ENCODE measurements around the gene MAP2K6. TPM values are rescaled to one million over a fixed set of nuclear protein-coding genes. Genes with fewer than 3 reads are reported as not detected.

MAP2K6 gene
- total RNA-seq, 1 experiment from 2014 or later = 43.0 TPM

DNA sequence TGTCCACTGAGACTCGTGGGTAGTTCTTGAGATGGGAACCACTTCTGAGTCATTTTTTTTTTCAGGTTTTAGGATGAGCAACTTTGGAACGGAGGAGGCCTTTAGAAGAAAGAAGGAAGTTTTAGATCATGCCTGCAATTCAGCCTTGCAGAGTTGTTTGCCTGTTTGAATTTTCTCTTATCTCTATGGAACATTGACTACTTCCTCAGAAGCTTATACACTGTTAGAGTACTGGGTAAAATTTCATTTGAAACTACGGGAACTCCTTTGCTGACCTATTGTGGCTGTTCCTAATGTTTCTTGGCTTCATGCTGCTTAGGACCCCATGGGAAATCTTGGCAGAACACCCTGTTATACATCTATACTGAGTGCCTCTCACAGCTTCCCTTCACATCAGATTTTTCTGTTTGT lies 70.8 kb downstream of the MAP2K6 start:
- H3K27ac Mint-ChIP-seq = no peak overlapping the region
- CTCF ChIA-PET = no interaction called here
- POLR2A ChIA-PET = no interaction called here
- no peaks in the 10 kb centered on the region for H3K36me3 Mint-ChIP-seq
- H3K9me3 Mint-ChIP-seq = no peaks in the 10 kb centered on the region
- H3K27me3 Mint-ChIP-seq (ENCODE audit: low read depth) = no peaks in the 10 kb centered on the region
- ATAC-seq (no peak), DNase-seq (ENCODE audit: low spot score) (no peak)
- no peak for TF ChIP-seq ZNF317 (CRISPR knock-in tag; IDR thresholded peaks at IDR 0.05; ENCODE audit: borderline replicate concordance, low read depth)
- TF ChIP-seq, protein P1, sequence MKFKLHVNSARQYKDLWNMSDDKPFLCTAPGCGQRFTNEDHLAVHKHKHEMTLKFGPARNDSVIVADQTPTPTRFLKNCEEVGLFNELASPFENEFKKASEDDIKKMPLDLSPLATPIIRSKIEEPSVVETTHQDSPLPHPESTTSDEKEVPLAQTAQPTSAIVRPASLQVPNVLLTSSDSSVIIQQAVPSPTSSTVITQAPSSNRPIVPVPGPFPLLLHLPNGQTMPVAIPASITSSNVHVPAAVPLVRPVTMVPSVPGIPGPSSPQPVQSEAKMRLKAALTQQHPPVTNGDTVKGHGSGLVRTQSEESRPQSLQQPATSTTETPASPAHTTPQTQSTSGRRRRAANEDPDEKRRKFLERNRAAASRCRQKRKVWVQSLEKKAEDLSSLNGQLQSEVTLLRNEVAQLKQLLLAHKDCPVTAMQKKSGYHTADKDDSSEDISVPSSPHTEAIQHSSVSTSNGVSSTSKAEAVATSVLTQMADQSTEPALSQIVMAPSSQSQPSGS (CRISPR knock-in tag; IDR thresholded peaks at IDR 0.05; ENCODE audit: borderline replicate concordance, low read depth) = no peak
- TF ChIP-seq SMAD4 (CRISPR knock-in tag; IDR thresholded peaks at IDR 0.05) = no peak
- TF ChIP-seq, protein P2, sequence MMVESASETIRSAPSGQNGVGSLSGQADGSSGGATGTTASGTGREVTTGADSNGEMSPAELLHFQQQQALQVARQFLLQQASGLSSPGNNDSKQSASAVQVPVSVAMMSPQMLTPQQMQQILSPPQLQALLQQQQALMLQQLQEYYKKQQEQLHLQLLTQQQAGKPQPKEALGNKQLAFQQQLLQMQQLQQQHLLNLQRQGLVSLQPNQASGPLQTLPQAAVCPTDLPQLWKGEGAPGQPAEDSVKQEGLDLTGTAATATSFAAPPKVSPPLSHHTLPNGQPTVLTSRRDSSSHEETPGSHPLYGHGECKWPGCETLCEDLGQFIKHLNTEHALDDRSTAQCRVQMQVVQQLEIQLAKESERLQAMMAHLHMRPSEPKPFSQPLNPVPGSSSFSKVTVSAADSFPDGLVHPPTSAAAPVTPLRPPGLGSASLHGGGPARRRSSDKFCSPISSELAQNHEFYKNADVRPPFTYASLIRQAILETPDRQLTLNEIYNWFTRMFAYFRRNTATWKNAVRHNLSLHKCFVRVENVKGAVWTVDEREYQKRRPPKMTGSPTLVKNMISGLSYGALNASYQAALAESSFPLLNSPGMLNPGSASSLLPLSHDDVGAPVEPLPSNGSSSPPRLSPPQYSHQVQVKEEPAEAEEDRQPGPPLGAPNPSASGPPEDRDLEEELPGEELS (CRISPR knock-in tag; IDR thresholded peaks at IDR 0.05) = no peak
- H3K4me1 Mint-ChIP-seq = peaks cover 10% of the 10 kb centered on the region
- no peak overlapping the region for H3K4me3 Mint-ChIP-seq

DNA sequence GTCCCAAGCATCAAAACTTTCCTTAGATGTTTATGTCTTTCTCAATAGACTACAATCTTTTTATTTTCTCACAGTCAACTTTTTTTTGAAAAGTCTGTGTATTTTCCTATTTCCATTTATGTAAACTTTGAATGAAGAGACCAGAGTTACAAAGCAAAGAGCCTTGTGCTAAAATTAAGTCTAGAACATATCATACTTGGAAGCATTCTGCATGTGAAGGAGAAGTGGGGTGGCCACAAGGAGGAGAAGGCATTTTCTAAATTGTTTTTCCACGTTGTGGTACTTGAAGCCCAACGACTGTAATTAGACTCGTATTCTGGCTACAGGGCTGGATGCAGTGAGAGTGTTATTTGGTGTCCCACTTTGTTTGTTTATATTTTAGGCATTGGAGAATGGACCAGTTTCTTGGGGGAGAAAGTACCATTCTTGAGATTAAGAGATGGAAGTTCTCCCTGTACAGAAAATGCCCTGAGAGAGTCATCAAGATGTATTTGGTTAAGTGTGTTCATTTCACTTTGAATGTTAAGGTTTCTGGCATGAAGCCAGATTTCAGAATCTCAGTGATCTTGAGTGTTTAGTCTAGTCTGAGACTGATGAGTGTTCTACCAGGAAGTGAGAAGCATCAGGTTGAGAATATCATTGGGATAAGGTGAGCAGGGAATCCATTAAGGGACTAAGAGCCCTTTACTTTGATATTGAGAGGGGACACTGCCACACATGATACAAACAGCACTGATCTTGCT lies 71.6 kb downstream of the MAP2K6 start:
- H3K27ac Mint-ChIP-seq = no peak overlapping the region
- no peaks in the 10 kb centered on the region for H3K9me3 Mint-ChIP-seq
- no peaks in the 10 kb centered on the region for H3K36me3 Mint-ChIP-seq
- ChIA-PET CTCF (no interaction called here), POLR2A (no interaction called here)
- no peak for ATAC-seq
- H3K4me1 Mint-ChIP-seq = peaks cover 10% of the 10 kb centered on the region
- no peak overlapping the region for H3K4me3 Mint-ChIP-seq
- H3K27me3 Mint-ChIP-seq (ENCODE audit: low read depth) = no peaks in the 10 kb centered on the region
- DNase-seq (ENCODE audit: low spot score) = no peak
- TF ChIP-seq, protein P3, sequence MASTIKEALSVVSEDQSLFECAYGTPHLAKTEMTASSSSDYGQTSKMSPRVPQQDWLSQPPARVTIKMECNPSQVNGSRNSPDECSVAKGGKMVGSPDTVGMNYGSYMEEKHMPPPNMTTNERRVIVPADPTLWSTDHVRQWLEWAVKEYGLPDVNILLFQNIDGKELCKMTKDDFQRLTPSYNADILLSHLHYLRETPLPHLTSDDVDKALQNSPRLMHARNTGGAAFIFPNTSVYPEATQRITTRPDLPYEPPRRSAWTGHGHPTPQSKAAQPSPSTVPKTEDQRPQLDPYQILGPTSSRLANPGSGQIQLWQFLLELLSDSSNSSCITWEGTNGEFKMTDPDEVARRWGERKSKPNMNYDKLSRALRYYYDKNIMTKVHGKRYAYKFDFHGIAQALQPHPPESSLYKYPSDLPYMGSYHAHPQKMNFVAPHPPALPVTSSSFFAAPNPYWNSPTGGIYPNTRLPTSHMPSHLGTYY (CRISPR knock-in tag; IDR thresholded peaks at IDR 0.05) = no peak
- no peak for TF ChIP-seq NR2C2 (CRISPR knock-in tag; IDR thresholded peaks at IDR 0.05)
- TF ChIP-seq FOXJ3 (CRISPR knock-in tag; IDR thresholded peaks at IDR 0.05; ENCODE audit: borderline replicate concordance) = no peak
- no peak for TF ChIP-seq NR1H2 (CRISPR knock-in tag; IDR thresholded peaks at IDR 0.05)
- no peak for TF ChIP-seq SMAD3 (CRISPR knock-in tag; IDR thresholded peaks at IDR 0.05; ENCODE audit: borderline replicate concordance)
- no peak for TF ChIP-seq CREM (CRISPR knock-in tag; IDR thresholded peaks at IDR 0.05)
- TF ChIP-seq SMAD4 (CRISPR knock-in tag; IDR thresholded peaks at IDR 0.05) = no peak
- no peak for TF ChIP-seq FOXP1 (CRISPR knock-in tag; IDR thresholded peaks at IDR 0.05; ENCODE audit: borderline replicate concordance)
- TF ChIP-seq, protein P4, sequence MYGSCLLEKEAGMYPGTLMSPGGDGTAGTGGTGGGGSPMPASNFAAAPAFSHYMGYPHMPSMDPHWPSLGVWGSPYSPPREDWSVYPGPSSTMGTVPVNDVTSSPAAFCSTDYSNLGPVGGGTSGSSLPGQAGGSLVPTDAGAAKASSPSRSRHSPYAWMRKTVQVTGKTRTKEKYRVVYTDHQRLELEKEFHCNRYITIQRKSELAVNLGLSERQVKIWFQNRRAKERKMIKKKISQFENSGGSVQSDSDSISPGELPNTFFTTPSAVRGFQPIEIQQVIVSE (CRISPR knock-in tag; IDR thresholded peaks at IDR 0.05; ENCODE audit: borderline replicate concordance) = no peak
- TF ChIP-seq, protein P5, sequence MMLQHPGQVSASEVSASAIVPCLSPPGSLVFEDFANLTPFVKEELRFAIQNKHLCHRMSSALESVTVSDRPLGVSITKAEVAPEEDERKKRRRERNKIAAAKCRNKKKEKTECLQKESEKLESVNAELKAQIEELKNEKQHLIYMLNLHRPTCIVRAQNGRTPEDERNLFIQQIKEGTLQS (CRISPR knock-in tag; conservative IDR thresholded peaks at IDR 0.05) = no peak
- TF ChIP-seq, protein P6, sequence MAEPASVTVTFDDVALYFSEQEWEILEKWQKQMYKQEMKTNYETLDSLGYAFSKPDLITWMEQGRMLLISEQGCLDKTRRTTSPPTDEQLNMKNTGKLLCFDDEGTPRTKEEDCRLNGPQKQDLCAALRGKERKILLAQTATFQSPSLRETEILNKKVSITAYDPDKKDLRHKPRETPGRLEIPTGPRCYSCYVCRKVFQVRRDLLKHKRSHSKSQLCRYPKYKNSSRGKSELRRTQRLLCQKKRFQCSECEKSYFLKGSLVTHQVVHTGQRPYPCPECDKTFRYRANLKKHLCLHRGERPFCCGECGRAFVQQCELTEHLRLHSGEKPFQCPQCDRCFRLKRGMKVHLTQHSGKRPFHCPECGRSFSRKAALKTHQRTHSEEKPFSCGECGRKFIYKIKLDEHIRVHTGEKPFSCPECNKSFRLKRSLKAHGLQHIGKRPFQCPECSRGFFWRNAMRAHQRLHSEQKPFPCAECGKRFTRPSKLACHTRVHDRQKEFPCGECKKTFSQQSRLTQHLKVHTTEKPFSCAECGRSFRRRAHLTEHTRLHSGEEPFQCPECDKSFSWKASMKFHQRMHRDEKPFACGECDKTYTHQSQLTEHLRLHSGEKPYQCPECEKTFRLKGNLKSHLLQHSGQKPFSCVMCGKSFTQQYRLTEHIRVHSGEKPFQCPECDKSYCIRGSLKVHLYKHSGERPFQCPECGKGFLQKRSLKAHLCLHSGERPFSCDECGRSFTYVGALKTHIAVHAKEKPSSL (CRISPR knock-in tag; conservative IDR thresholded peaks at IDR 0.05) = no peak
- no peak for TF ChIP-seq ZBTB21 (CRISPR knock-in tag; IDR thresholded peaks at IDR 0.05; ENCODE audit: borderline replicate concordance)
- TF ChIP-seq PRRX2 (CRISPR knock-in tag; IDR thresholded peaks at IDR 0.05) = no peak
- TF ChIP-seq ATF1 (CRISPR knock-in tag; IDR thresholded peaks at IDR 0.05) = no peak
- TF ChIP-seq, protein P7, sequence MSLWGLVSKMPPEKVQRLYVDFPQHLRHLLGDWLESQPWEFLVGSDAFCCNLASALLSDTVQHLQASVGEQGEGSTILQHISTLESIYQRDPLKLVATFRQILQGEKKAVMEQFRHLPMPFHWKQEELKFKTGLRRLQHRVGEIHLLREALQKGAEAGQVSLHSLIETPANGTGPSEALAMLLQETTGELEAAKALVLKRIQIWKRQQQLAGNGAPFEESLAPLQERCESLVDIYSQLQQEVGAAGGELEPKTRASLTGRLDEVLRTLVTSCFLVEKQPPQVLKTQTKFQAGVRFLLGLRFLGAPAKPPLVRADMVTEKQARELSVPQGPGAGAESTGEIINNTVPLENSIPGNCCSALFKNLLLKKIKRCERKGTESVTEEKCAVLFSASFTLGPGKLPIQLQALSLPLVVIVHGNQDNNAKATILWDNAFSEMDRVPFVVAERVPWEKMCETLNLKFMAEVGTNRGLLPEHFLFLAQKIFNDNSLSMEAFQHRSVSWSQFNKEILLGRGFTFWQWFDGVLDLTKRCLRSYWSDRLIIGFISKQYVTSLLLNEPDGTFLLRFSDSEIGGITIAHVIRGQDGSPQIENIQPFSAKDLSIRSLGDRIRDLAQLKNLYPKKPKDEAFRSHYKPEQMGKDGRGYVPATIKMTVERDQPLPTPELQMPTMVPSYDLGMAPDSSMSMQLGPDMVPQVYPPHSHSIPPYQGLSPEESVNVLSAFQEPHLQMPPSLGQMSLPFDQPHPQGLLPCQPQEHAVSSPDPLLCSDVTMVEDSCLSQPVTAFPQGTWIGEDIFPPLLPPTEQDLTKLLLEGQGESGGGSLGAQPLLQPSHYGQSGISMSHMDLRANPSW (CRISPR knock-in tag; conservative IDR thresholded peaks at IDR 0.05; ENCODE audit: low read depth) = no peak
- no peak for TF ChIP-seq ESRRA (CRISPR knock-in tag; IDR thresholded peaks at IDR 0.05; ENCODE audit: borderline replicate concordance)
- TF ChIP-seq, protein P8, sequence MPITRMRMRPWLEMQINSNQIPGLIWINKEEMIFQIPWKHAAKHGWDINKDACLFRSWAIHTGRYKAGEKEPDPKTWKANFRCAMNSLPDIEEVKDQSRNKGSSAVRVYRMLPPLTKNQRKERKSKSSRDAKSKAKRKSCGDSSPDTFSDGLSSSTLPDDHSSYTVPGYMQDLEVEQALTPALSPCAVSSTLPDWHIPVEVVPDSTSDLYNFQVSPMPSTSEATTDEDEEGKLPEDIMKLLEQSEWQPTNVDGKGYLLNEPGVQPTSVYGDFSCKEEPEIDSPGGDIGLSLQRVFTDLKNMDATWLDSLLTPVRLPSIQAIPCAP (CRISPR knock-in tag; IDR thresholded peaks at IDR 0.05) = no peak
